ENCODE data around the gene NAE1. TPM values are rescaled to one million over a fixed set of nuclear protein-coding genes. Genes with fewer than 3 reads are reported as not detected.

NAE1 gene
- total RNA-seq, 1 donor from 2014 or later = 53.7 TPM

DNA sequence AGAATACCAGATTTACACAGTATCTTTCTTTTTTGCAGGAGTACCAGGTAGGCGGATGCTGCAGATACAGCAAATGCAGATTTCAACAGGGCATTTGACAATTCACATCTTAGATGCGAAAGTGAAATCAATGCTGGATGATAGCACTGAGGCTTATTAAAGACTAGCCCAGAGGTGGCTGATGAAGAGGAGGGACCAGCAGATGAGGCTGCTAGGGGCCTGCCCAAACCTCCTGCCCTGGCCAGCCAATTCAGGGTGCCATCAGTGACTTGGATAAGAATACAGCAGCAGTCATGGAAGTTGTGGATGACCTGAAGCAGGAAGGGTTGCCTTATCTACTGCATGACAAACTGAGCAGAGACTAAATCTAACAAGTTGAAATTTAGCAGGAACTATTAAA lies 77.8 kb downstream of the NAE1 start:
- H3K27me3 Mint-ChIP-seq = peaks cover 10% of the 10 kb centered on the region
- POLR2A ChIA-PET = no interaction called here
- no peak overlapping the region for H3K4me3 Mint-ChIP-seq
- ATAC-seq (ENCODE audit: low read depth) (no peak), DNase-seq (no peak)
- H3K27ac Mint-ChIP-seq = no peak overlapping the region
- CTCF ChIA-PET = interaction anchor here (1.1 kb wide), 1 partner anchor 190 kb away, joined by 3 read pairs; no protein-coding TSS in a partner anchor
- TF ChIP-seq, protein P1, sequence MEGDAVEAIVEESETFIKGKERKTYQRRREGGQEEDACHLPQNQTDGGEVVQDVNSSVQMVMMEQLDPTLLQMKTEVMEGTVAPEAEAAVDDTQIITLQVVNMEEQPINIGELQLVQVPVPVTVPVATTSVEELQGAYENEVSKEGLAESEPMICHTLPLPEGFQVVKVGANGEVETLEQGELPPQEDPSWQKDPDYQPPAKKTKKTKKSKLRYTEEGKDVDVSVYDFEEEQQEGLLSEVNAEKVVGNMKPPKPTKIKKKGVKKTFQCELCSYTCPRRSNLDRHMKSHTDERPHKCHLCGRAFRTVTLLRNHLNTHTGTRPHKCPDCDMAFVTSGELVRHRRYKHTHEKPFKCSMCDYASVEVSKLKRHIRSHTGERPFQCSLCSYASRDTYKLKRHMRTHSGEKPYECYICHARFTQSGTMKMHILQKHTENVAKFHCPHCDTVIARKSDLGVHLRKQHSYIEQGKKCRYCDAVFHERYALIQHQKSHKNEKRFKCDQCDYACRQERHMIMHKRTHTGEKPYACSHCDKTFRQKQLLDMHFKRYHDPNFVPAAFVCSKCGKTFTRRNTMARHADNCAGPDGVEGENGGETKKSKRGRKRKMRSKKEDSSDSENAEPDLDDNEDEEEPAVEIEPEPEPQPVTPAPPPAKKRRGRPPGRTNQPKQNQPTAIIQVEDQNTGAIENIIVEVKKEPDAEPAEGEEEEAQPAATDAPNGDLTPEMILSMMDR (IDR thresholded peaks at IDR 0.05) = no peak
- intact Hi-C loops (cut with micrococcal nuclease) = no loop called here
- H3K4me1 Mint-ChIP-seq = peaks cover 32% of the 10 kb centered on the region
- H3K36me3 Mint-ChIP-seq (ENCODE audit: low read depth) = peaks cover 18% of the 10 kb centered on the region
- H3K9me3 Mint-ChIP-seq = no peaks in the 10 kb centered on the region

Other genes starting within 250 kb of the NAE1 start
- gene CMTM3, start 226.3 kb downstream of the NAE1 start, total RNA-seq = 4.4 and 5.8 TPM in 2 replicates
- gene CMTM4, start 134.2 kb downstream of the NAE1 start, total RNA-seq = 0.29 and 0.38 TPM in 2 replicates
- gene DYNC1LI2, start 79.4 kb downstream of the NAE1 start, total RNA-seq = 64.3 and 84.4 TPM in 2 replicates
- 0.27 TPM in 1 of 2 replicates, not detected in the other for gene TERB1, start 29.4 kb downstream of the NAE1 start, total RNA-seq
- gene CA7, start 13.4 kb upstream of the NAE1 start, total RNA-seq = not detected in 2 replicates
- 13.0 and 13.2 TPM in 2 replicates for gene PDP2, start 49.5 kb upstream of the NAE1 start, total RNA-seq
- not detected in 2 replicates for gene CDH16, start 87.9 kb upstream of the NAE1 start, total RNA-seq
- gene RRAD, start 94.6 kb upstream of the NAE1 start, total RNA-seq = 0.15 TPM in 1 of 2 replicates, not detected in the other
- 65.8 and 66.2 TPM in 2 replicates for gene CIAO2B, start 103.4 kb upstream of the NAE1 start, total RNA-seq
- 31.9 and 34.7 TPM in 2 replicates for gene CES2, start 104.5 kb upstream of the NAE1 start, total RNA-seq
- gene CES3, start 130.3 kb upstream of the NAE1 start, total RNA-seq = 0.29 and 0.61 TPM in 2 replicates
- gene CES4A, start 157.6 kb upstream of the NAE1 start, total RNA-seq = 7.1 and 10.2 TPM in 2 replicates
- 66.6 and 67.3 TPM in 2 replicates for gene CBFB, start 198.2 kb upstream of the NAE1 start, total RNA-seq

Measured in activated B cell treated with CpG ODN at 0.5 μM for 24 hours (primary cell).